NCI-H2196 treated with DMSO at 0.1 percent for 48 hours (cell line): ENCODE data around the gene ZNF764.
"Not testable (repeated sequence)": the region's sequence is repeated elsewhere in the genome, so short reads cannot be mapped to it uniquely, and the experiment has no call there.

ENCODE experiments used
- DNase-seq: peaks from one replicate; lab custom pipeline; 2025; ENCODE audit not compliant: unreplicated experiment; lab: John Stamatoyannopoulos, UW

The ZNF764 gene

GRCh38 chr16:30548416-30549253 is 9.5 kb downstream of the ZNF764 start:
- no peak for DNase-seq

GRCh38 chr16:30546115-30546514 is 12.1 kb downstream of the ZNF764 start:
- DNase-seq = no peak

GRCh38 chr16:30543067-30543466 is 15.1 kb downstream of the ZNF764 start:
- no peak for DNase-seq

- DNase-seq = no peak
Measured at GRCh38 chr16:30541502-30542329, 16.5 kb downstream of the ZNF764 start.

GRCh38 chr16:30540916-30541464 is 17.2 kb downstream of the ZNF764 start:
- DNase-seq = not testable (repeated sequence)

DNA sequence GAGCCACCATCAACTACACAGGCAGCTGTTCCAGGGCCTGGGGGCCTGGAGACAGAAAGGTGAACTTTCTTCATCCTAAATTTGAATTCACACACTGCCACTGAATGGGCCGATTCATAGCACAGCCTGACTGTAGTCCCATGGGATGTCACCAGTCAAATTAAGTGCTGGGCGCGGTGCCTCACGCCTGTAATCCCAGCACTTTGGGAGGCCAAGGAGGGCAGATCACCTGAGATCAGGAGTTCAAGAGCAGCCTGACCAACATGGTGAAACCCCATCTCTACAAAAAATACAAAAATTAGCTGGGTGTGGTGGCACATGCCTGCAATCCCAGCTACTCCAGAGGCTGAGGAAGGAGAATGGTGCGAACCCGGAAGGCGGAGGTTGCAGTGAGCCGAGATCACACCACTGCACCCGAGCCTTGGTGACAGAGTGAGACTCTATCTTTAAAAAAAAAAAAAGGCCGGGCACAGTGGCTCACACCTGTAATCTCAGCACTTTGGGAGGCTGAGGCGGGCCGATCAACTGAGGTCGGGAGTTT is 18.1 kb downstream of the ZNF764 start:
- DNase-seq = not testable (repeated sequence)

- DNase-seq = no peak
Measured at GRCh38 chr16:30539000-30539964, 18.9 kb downstream of the ZNF764 start.

DNA sequence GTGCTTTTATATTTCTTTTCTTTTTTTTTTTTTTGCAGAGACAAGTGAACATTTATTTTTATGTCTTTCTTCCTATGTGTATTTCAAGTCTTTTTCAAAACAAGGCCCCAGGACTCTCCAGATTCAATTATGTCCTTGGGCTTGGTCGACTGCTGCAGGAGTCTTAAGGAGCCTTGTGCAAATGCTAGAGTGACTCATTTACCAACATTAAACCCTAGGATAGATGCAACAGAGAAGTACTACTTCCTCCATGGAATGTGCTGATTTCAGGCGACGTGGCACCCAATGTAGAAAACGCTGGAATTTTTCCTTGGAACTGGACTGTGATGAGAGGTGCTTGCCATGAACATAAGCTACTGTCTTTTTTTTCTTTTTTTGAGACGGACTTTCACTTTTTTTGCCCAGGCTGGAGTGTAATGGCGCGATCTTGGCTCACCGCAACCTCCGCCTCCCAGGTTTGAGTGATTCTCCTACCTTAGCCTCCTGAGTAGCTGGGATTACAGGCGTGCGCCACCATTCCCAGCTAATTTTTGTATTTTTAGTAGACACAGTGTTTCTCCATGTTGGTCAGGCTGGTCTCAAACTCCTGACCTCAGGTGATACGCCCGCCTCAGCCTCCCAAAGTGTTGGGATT is 21.7 kb downstream of the ZNF764 start:
- DNase-seq = not testable (repeated sequence)

DNA sequence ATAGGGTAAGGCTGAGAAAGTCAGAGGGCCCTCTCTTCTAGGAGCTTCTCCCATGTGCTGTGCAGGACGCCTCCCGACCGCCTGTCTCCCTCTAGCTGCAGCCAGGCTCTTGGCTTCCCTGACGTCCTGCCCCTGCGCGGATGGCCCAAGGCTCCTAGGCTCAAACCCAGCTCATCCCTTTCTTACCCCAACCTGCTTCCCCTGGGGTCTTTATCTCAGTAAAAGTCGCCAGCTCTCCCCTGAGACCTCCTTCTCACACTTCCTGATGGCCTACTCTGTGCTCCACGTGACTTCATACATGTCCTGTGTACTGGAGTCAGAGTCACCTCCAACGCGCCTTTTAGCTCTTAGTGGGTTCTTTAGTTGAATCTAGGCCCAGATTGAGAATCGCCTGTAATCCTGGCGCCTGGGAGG is 22.4 kb downstream of the ZNF764 start:
- DNase-seq = peak; percentile 44

DNA sequence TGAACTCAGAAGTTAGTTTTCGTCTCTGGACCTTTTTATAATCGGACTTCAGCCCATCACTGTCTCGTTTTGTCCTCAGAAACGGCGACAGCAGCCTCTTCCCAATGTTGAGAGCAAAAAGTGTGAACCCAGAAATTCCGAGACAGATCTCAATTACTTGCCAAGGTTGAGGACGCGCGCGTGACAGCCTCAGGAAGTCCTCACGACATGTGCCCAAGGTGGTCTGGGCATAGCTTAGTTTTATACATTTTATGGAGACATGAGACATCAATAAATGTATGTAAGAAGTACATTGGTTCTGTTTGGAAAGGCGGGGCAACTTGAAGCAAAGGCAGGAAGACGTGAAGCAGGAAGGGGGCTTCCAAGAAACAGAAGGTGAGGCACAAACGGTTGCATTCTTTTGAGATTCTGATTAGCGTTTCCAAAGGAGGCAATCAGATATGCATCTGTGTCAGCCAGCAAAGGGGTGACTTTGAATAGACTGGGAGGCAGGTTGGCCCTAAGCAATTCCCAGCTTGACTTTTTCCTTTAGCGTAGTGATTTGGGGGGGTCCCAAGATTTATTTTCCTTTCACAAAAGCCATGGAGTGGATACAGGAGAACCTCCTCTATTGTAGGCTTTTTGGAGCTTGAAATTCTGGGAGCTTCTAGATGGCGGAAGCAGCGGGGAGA is 22.9 kb downstream of the ZNF764 start:
- DNase-seq = no peak

DNA sequence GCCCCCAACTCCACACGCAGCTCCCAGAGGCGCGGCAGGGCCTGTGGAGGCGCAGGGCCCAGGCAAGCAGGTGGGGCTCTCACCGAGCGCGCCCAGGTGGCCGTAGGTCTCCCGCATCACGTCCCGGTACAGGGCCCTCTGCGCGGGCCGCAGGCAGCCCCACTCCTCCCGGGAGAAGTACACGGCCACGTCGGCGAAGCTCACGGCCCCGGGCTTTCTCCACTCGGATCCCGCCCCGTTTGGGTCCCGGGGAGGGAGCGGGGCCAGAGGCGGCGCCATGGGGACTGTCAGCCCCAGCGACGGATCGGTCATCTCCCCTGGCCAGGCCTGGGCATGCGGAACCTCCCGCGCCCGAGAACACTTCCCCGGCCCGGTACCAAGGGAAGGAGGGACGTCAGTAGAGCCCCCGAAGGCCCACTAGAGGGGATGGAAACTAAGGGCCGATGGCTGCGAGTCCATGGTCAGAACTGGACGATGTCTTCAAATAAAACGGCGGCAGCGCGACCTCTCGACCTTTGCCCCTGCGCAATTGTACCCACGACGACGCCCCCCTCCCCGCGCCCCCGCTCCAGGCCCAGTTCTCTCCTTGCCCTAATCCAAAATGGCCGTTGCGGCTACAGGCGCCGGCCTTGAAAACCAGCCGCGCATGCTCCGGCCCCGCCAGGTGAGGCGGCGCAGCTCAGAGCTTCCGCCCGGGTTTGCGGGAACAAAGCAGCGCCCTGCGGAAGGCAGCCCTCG is 23.6 kb downstream of the ZNF764 start, which contains the start of gene ZNF747:
Gene ZNF747, minus strand, starts transcription at position 491 of the 738 bp plus-strand sequence. Its CDS starts 179 bp downstream, at position 312.
- peak; percentile 78 for DNase-seq

DNA sequence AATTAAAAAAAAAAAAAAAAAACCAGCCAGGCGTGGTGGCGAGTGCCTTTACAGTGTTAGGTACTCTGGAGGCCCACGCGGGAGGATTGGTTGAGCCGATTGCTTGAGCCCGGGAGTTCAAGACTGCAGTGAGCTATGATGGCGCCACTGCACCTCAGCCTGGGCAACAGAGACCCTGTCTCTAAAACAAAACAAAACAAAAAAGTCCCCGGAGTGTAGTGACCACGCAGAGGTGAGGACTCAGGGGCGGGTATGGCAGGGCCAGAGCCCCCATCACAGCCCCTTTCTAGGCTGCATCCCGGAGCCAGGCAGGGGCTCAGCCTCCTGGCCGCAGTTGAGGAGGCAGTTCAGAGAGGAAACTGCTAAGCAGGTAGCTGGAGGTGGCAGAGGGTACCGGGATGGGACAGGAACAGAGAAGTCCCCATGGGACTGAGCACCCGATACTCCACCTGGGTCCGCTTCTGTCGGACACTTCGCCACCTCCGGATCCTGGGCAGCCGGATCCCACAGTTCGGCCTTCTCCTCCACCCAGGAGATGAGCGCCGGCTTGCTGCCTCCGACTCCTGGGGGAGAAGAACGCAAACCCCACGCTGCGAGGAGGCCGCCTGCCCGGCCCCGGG is 24.3 kb downstream of the ZNF764 start:
- no peak for DNase-seq

GRCh38 chr16:30533146-30533522 is 25.0 kb downstream of the ZNF764 start:
- DNase-seq = no peak

GRCh38 chr16:30532285-30533145 is 25.7 kb downstream of the ZNF764 start:
- no peak for DNase-seq

GRCh38 chr16:30530163-30531037 is 27.8 kb downstream of the ZNF764 start:
- DNase-seq = no peak

DNA sequence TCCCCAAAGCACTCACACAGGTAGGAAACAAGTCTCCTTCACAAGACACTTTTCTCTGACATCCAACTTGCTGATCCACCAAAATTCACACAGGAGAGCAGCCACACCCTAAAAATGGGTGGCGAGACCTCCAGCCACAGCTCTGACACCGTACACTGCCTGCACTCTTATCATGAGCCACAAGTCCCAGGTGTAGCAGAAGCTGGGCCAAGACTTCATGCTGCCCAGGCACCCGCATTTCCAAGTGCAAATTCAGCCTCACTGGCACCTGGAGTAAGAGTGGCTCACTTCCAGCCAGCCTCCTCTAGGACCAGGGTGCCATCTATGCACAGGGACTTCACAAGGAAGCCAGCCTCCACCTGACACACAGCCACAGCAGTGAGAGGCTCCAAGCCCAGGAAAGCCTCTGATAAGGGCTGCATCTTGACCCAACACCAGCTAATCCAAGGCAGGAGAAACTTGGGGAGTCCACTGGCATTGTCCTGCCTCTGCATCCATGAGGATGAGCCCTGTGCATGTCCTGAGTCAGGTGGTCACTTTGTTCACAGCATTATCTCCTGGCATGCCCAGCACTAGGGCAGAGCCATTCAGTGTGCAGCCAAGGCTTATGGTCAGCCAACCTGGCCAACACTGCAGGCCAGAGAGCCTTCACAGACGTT is 29.2 kb downstream of the ZNF764 start:
- no peak for DNase-seq
